Diencephalon (tissue), 1 donor: Measurements from ENCODE around the gene HAPSTR1. TPM values are rescaled to one million over a fixed set of nuclear protein-coding genes. Genes with fewer than 3 reads are reported as not detected.

Experiments
- total RNA-seq: library from RNA; depleted of rRNA; stranded (reverse); fragments of >200 nt; gene quantifications from one replicate; pipeline ENCODE4 v1.2.3, GENCODE V29; 2014

The HAPSTR1 gene, protein sequence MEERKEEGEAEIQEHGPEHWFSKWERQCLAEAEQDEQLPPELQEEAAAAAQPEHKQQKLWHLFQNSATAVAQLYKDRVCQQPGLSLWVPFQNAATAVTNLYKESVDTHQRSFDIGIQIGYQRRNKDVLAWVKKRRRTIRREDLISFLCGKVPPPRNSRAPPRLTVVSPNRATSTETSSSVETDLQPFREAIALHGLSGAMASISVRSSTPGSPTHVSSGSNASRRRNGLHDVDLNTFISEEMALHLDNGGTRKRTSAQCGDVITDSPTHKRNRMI
- 112 TPM for total RNA-seq

DNA sequence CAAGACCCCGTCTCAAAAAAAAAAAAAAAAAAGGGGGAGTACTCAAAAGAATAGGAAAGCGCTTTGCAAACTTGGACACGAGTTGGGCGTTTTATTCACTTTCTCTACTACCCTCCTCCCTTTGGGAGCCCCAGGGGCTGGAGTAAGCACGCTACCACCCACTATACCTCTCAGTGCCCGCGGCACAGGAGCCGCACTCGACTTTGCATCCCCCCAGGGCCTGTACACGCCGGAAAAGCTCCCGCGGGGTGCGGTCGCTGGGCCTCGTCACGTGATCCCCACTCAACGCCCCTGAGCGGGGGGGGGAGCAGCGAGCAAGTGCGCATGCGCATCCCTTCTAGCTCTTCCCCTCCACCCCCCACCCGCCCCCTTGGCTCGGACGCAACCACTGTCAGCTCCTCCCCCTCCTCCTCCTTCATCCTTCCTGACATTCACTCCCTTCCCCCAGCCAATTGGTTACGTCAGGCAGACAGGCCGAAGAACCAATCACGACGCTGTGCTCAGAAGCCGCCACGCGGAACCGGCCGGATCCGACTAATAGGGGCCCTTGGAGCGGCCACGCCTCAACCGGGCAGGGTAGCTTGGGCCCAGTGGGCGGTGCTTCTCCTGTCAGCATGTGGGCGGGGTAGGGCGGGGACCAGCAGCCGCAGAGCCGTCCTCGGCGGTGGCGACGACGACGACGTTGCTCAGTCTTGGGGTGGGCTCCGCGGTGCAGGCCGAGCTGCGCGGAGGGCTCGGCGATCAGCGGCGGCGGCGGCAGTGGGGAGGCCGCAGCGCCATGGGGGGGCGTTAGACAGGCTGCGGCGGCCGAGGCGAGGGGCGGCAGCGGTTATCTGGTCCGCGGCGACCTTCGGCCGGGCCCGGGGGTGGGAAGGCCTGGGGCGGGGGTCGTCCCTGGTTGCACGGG is at the start of gene HAPSTR1:
TSS of gene HAPSTR1 (plus strand) at position 685 of the 907 bp plus-strand sequence. CDS start 401 bp downstream, outside the sequence.

Other genes starting within 250 kb of the HAPSTR1 start
- 95.0 TPM for gene CARHSP1, start 222.6 kb upstream of the HAPSTR1 start, total RNA-seq
- not detected for gene LITAFD, start 209.3 kb upstream of the HAPSTR1 start, total RNA-seq
- gene USP7, start 127.7 kb upstream of the HAPSTR1 start, total RNA-seq: 106 TPM